OCI-LY1 (cell line): ENCODE data around the gene WDR83.

Experiments
- CTCF ChIP-seq: fragments of 200-600 bp; sonication (generic), shearing (Covaris generic); IDR thresholded peaks from 2 replicates; pipeline ENCODE4 v1.5.1; 2017; ENCODE audit warnings: mild to moderate bottlenecking, antibody characterized with exemption, low read length, moderate library complexity, mixed read lengths
- EZH2 ChIP-seq: fragments of 200-600 bp; sonication (generic), shearing (Covaris generic); IDR thresholded peaks from 2 replicates; pipeline ENCODE4 v1.8.0; 2017; ENCODE audit warnings: borderline replicate concordance, mixed run types, mild to moderate bottlenecking, antibody characterized with exemption, low read length, moderate library complexity, mixed read lengths

- TF ChIP-seq CTCF (no peak), EZH2 (no peak)
Measured at GRCh38 chr19:12715929-12716328, 49.3 kb downstream of the WDR83 start.
